ENCODE results near the gene DST.
A peak's percentile ranks its signal among the peaks of the same experiment; 100 is the strongest.

DST gene

DNA sequence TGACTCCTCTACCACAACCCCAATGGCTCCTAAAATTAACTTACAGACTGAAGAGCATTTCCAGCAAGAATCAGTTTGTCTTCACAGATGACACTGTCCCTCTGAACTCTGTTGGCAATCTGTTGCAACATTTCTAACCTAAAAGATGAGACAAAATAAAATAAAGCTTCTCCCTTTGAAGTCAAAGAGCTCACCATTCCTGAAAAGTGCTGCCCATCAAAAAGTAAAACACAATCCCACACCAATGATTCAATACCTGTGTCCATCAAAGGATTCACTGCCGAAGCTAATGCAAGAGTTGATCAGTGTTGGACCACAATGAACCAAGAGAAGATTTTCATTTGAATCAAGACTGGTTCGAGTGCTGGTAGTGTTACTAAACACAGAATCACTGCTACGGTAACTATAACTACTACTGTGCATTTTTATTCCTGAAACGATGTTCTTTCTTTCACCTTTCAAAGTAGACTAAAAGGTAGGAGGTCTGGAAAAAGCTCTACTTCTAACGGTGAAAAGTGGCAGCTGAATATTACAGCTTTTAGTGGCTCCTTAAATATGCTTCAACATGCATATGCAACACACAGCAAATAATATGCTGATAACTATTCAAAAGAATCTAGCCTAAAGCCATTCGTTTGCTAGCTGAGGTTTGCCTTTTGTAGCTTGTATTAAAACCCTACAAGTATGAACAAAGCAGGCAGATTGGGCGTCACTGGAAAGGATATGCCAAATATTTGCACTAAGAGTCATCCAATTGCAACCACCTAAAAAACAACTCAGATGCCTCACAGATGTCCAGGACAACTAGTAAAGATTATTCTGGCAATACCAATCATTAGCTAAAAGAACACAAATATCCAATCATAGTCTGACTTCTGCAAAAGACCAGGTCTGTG is at the start of gene DST:
DST (minus strand) TSS at position 524 of the 896 bp plus-strand sequence.
- no peak for TF ChIP-seq ZFX (IDR thresholded peaks at IDR 0.05; ENCODE audit: borderline replicate concordance)
- TF ChIP-seq, protein P1, sequence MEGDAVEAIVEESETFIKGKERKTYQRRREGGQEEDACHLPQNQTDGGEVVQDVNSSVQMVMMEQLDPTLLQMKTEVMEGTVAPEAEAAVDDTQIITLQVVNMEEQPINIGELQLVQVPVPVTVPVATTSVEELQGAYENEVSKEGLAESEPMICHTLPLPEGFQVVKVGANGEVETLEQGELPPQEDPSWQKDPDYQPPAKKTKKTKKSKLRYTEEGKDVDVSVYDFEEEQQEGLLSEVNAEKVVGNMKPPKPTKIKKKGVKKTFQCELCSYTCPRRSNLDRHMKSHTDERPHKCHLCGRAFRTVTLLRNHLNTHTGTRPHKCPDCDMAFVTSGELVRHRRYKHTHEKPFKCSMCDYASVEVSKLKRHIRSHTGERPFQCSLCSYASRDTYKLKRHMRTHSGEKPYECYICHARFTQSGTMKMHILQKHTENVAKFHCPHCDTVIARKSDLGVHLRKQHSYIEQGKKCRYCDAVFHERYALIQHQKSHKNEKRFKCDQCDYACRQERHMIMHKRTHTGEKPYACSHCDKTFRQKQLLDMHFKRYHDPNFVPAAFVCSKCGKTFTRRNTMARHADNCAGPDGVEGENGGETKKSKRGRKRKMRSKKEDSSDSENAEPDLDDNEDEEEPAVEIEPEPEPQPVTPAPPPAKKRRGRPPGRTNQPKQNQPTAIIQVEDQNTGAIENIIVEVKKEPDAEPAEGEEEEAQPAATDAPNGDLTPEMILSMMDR (IDR thresholded peaks at IDR 0.05) = no peak
- H3K27ac ChIP-seq = 0 out of 2 replicates have a peak within 1 kb of the TSS, but pooled peaks have one; percentile 14

DNA sequence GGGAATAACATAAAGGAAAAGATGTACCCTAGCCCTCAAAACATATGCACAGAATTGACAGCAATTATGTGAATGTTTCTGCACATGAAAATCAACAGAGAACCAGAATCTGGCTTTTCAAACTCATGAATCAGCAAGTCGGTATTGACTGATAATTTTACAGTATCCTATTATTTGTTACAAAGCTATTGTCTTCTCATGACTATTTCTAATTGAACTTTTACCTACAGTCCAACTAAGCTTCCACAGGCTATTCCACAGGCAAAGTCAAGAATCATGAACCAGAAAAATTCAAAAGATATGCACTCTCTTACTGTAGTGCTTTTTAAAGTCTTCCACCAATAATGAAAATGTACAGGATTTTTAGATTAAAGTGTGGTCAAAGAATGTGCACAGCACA is 49.1 kb upstream of the DST start:
- no peak for TF ChIP-seq ZFX (IDR thresholded peaks at IDR 0.05; ENCODE audit: borderline replicate concordance)
- TF ChIP-seq, protein P1 (IDR thresholded peaks at IDR 0.05) = no peak
- H3K27ac ChIP-seq = no peak overlapping the region

DNA sequence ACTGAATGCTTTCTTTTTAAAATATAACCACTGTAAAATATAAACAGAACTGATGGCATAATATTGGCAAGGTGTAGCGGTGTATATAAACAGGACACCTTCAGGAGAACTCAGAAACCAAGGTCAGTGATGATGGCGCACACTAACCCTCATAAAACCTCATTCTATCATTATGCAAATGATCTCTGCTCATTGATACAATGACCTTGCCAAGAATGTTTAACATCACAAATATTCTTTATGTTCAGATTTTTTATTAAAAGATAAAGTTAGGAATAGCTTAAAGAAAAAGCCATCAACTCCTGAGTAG is 48.6 kb upstream of the DST start:
- TF ChIP-seq, protein P1 (IDR thresholded peaks at IDR 0.05) = no peak
- no peak for TF ChIP-seq ZFX (IDR thresholded peaks at IDR 0.05; ENCODE audit: borderline replicate concordance)
- no peak overlapping the region for H3K27ac ChIP-seq

DNA sequence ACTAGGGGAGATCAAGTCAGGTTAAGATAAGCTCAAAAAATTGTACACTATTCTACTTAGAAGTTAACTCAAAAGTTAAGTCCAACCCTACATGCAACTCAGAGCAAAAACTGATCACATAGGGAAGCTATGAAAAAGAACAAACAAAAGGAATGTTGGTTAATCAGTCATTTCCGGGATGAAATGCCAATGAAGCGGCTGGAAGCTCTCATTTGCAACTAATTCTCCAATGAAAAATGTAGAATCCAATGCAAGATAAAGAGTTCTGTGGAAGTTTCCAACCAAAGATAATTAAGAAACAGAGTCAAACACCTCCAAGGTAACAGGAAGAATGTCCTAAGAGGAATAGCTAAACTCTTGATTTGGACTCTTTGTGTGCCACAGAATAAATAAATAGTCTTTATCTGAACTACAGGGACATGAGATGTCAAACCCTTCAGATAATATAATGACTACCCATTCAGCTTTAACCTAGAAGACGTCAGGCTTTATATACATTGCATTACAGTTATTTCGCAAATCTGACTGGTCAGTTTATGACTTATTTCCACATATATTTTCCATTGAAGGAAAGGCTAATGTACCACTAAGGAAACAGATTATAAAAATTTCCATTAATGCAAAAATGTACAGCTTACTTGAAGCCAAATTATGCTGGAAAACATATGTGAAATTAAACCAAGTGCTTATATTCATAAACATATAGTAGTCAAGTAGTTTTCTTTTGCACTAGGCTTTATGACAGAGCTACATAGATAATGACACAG is 48.0 kb upstream of the DST start:
- H3K27ac ChIP-seq = peak overlapping the region; percentile 40; the same call in 1 of the 2 replicates

DNA sequence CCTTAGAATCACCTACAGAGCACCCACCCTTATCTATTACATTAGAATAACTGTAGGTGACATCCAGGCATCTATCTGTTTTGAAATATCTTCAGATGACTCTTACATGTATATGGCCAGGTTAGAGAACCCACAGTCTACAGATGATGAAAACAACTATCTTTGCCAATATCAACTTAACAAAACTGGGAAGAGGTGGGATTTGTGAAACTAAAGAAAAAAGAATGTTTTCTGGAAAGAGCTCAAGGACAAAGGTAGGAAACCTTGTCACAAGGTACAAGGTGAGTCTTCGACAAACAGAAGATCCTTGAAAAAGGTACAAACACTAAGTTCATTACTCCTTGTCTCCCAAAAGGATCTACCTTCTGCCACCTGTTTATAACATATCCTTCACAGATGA is 47.0 kb upstream of the DST start:
- H3K27ac ChIP-seq = no peak overlapping the region
- TF ChIP-seq, protein P1 (IDR thresholded peaks at IDR 0.05) = no peak
- TF ChIP-seq ZFX (IDR thresholded peaks at IDR 0.05; ENCODE audit: borderline replicate concordance) = no peak

More for the DNA sequence above, 48.0 kb upstream of the DST start:
- TF ChIP-seq ZFX (IDR thresholded peaks at IDR 0.05; ENCODE audit: borderline replicate concordance) = no peak
- TF ChIP-seq, protein P1 (IDR thresholded peaks at IDR 0.05) = no peak

DNA sequence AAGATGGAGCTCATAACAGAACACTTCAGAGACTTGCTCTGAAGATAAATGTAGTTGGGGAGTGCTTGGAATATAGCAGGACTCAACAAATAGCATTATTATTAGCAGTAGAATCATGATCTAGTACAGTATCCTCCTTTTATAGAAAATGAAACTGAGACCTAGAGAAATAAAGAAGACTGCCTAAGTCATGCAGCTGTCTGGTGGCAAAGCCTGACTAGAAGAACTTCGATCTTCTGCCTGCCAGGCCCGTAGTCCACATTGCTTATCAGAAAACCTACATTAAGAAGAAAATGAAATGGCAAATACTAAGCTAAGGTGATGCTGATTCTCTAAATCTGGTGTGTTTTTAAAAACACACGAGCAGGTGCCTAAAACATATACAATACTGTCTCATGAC is 46.4 kb upstream of the DST start:
- H3K27ac ChIP-seq = no peak overlapping the region
- TF ChIP-seq ZFX (IDR thresholded peaks at IDR 0.05; ENCODE audit: borderline replicate concordance) = no peak
- TF ChIP-seq, protein P1 (IDR thresholded peaks at IDR 0.05) = no peak

DNA sequence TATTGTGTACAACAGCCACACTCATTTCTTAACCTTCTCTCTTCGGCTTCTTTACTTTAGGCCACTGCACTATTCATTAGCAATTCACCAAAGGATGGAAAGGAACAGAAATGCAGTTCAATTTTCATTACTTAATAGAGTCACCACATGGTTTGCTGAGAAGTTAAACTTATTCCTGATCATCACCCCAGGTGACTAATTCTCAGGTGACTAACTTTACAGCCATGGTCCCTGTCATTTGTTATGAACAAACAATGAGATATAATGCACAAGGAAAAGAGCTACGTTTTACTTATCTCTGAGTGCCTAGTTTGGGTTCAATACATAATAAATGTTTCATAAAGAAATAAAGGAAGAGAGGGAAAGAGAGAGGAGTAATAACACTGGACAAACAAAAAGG is 45.8 kb upstream of the DST start:
- TF ChIP-seq ZFX (IDR thresholded peaks at IDR 0.05; ENCODE audit: borderline replicate concordance) = no peak
- TF ChIP-seq, protein P1 (IDR thresholded peaks at IDR 0.05) = no peak
- no peak overlapping the region for H3K27ac ChIP-seq
